GM12878 (cell line): ENCODE results near the gene SFXN5. TPM values are rescaled to one million over a fixed set of nuclear protein-coding genes. Genes with fewer than 3 reads are reported as not detected.

Experiments
- BACH1 ChIP-seq: fragments of 450-650 bp; IDR thresholded peaks from 2 replicates; pipeline ENCODE4 v1.6.1; 2017; ENCODE audit warnings: mild to moderate bottlenecking, borderline replicate concordance
- HDAC6 ChIP-seq: fragments of 200-600 bp; sonication (generic); IDR thresholded peaks from one replicate; pipeline ENCODE4 v1.8.0; 2017; ENCODE audit warnings: antibody characterized with exemption; ENCODE audit not compliant: unreplicated experiment
- NFXL1 ChIP-seq: fragments of 450-650 bp; IDR thresholded peaks from 2 replicates; pipeline ENCODE4 v1.6.1; 2017; ENCODE audit warnings: antibody characterized with exemption, mild to moderate bottlenecking, borderline replicate concordance
- NFYA ChIP-seq: IDR thresholded peaks from 2 replicates; pipeline ENCODE4 v1.6.1; 2011; ENCODE audit warnings: low read depth, mild to moderate bottlenecking, low read length, improper control_type of control experiment, borderline replicate concordance
- SREBF2 ChIP-seq: IDR thresholded peaks from 2 replicates; pipeline ENCODE4 v1.6.1; 2012; ENCODE audit warnings: mild to moderate bottlenecking, low read length
- YY1 ChIP-seq: IDR thresholded peaks from 2 replicates; pipeline ENCODE4 v1.6.1; 2011; ENCODE audit warnings: low read depth, mild to moderate bottlenecking, low read length
- polyA plus RNA-seq, 11 experiments: library from polyadenylated mRNA; depleted of rRNA in 4 of 11; unstranded in 6 of 11; stranded (reverse) in 5 of 11; fragments of >200 nt; fragmentation: Nextera tagmentation in 4 of 11; fragmentation: Illumina TruSeq in 1 of 11; extraction: Ambion mirVana in 4 of 11; extraction: Trizol in 1 of 11; gene quantifications; 1 replicate in 1 of 11; 2 replicates in 10 of 11; pipeline versions ENCODE4 v1.2.1 to v1.2.3, GENCODE V29; 2011 to 2016; ENCODE audit warnings: inconsistent platforms in 2 of 11, missing spikeins in 2 of 11, low read depth in 1 of 11
- total RNA-seq, 4 experiments: library from RNA; depleted of rRNA in 3 of 4; stranded (reverse); fragments of >200 nt in 3 of 4; fragmentation: Illumina TruSeq in 1 of 4; extraction: Trizol in 1 of 4; gene quantifications; 2 replicates each; pipeline versions ENCODE4 v1.2.1 to v1.2.3, GENCODE V29; 2013 to 2021
- TF ChIP-seq, protein P1 (sequence below): fragments of 450-650 bp; formaldehyde crosslinking; IDR thresholded peaks from 2 replicates; pipeline ENCODE4 v1.4.0; 2022; ENCODE audit warnings: mild to moderate bottlenecking, moderate library complexity
- TF ChIP-seq, protein P2 (sequence below): IDR thresholded peaks from 2 replicates; pipeline ENCODE4 v1.6.1; 2011; ENCODE audit warnings: mild to moderate bottlenecking, low read depth, low read length, moderate library complexity; ENCODE audit not compliant: insufficient replicate concordance
- TF ChIP-seq, protein P3 (sequence below): fragments of 450-650 bp; IDR thresholded peaks from 2 replicates; pipeline ENCODE4 v1.6.1; 2017; ENCODE audit warnings: mild to moderate bottlenecking, moderate library complexity
- TF ChIP-seq, protein P4 (sequence below): fragments of 450-650 bp; IDR thresholded peaks from 2 replicates; pipeline ENCODE4 v1.6.1; 2016; ENCODE audit warnings: mild to moderate bottlenecking, moderate library complexity, borderline replicate concordance
- TF ChIP-seq, protein P5 (sequence below): fragments of 450-650 bp; conservative IDR thresholded peaks from 2 replicates; pipeline ENCODE4 v1.6.1; 2017; ENCODE audit warnings: mild to moderate bottlenecking, moderate library complexity

SFXN5 gene
- total and polyA plus RNA-seq, 10 of the 15 experiments (the other 5 are each of a cell fraction or from before 2014, with no cell fraction given): 3.3 to 15.9 (median 11.2) TPM

DNA sequence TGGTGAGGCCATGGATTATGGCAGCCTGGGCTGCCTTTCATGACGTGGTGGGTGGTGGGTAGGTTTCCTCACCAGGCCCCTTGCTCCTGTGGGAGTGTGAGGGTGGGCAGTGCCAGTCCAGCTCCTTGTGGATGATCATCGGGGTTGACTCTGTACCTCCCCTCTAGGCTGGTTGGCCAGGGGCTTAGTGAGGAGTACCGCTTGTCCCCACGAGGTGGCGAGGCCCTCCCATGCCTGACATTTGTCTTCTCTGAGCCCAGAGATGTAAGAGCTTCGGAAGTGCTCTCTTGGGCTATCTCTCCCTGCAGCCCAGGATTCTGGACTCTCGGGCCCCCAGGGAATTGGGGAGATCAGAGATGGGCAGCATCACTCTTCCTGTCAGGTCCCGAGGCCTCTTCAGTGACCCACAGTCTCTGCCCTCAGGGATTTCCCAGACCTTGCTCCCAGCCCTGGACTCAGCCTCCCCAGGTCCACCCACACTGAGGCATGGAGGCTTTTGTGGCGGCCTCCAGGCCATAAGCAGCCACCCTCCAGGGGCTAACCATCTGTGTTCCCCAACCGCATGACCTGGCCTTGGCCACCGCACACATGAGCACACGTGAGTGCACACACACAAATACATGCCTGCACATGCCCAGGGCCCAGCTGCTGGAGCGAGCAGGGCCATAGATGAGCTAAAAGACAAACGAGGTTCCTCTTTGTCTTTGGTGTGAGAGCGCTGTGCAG, 177.8 kb downstream of the SFXN5 start (continued):
- TF ChIP-seq, protein P1, sequence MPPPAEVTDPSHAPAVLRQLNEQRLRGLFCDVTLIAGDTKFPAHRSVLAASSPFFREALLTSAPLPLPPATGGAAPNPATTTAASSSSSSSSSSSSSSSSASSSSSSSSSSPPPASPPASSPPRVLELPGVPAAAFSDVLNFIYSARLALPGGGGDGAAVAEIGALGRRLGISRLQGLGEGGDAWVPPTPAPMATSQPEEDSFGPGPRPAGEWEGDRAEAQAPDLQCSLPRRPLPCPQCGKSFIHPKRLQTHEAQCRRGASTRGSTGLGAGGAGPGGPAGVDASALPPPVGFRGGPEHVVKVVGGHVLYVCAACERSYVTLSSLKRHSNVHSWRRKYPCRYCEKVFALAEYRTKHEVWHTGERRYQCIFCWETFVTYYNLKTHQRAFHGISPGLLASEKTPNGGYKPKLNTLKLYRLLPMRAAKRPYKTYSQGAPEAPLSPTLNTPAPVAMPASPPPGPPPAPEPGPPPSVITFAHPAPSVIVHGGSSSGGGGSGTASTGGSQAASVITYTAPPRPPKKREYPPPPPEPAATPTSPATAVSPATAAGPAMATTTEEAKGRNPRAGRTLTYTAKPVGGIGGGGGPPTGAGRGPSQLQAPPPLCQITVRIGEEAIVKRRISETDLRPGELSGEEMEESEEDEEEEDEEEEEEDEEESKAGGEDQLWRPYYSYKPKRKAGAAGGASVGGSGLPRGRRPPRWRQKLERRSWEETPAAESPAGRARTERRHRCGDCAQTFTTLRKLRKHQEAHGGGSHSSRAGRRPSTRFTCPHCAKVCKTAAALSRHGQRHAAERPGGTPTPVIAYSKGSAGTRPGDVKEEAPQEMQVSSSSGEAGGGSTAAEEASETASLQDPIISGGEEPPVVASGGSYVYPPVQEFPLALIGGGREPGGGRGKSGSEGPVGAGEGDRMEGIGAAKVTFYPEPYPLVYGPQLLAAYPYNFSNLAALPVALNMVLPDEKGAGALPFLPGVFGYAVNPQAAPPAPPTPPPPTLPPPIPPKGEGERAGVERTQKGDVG: no peak
- TF ChIP-seq, protein P2, sequence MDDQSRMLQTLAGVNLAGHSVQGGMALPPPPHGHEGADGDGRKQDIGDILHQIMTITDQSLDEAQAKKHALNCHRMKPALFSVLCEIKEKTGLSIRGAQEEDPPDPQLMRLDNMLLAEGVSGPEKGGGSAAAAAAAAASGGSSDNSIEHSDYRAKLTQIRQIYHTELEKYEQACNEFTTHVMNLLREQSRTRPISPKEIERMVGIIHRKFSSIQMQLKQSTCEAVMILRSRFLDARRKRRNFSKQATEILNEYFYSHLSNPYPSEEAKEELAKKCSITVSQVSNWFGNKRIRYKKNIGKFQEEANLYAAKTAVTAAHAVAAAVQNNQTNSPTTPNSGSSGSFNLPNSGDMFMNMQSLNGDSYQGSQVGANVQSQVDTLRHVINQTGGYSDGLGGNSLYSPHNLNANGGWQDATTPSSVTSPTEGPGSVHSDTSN: no peak
- TF ChIP-seq NFXL1: no peak
- TF ChIP-seq, protein P3, sequence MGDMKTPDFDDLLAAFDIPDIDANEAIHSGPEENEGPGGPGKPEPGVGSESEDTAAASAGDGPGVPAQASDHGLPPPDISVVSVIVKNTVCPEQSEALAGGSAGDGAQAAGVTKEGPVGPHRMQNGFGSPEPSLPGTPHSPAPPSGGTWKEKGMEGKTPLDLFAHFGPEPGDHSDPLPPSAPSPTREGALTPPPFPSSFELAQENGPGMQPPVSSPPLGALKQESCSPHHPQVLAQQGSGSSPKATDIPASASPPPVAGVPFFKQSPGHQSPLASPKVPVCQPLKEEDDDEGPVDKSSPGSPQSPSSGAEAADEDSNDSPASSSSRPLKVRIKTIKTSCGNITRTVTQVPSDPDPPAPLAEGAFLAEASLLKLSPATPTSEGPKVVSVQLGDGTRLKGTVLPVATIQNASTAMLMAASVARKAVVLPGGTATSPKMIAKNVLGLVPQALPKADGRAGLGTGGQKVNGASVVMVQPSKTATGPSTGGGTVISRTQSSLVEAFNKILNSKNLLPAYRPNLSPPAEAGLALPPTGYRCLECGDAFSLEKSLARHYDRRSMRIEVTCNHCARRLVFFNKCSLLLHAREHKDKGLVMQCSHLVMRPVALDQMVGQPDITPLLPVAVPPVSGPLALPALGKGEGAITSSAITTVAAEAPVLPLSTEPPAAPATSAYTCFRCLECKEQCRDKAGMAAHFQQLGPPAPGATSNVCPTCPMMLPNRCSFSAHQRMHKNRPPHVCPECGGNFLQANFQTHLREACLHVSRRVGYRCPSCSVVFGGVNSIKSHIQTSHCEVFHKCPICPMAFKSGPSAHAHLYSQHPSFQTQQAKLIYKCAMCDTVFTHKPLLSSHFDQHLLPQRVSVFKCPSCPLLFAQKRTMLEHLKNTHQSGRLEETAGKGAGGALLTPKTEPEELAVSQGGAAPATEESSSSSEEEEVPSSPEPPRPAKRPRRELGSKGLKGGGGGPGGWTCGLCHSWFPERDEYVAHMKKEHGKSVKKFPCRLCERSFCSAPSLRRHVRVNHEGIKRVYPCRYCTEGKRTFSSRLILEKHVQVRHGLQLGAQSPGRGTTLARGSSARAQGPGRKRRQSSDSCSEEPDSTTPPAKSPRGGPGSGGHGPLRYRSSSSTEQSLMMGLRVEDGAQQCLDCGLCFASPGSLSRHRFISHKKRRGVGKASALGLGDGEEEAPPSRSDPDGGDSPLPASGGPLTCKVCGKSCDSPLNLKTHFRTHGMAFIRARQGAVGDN: no peak; the same call in 1 of the 2 replicates
- TF ChIP-seq YY1: peak; percentile 50; the same call in 1 of the 2 replicates
- TF ChIP-seq, protein P4, sequence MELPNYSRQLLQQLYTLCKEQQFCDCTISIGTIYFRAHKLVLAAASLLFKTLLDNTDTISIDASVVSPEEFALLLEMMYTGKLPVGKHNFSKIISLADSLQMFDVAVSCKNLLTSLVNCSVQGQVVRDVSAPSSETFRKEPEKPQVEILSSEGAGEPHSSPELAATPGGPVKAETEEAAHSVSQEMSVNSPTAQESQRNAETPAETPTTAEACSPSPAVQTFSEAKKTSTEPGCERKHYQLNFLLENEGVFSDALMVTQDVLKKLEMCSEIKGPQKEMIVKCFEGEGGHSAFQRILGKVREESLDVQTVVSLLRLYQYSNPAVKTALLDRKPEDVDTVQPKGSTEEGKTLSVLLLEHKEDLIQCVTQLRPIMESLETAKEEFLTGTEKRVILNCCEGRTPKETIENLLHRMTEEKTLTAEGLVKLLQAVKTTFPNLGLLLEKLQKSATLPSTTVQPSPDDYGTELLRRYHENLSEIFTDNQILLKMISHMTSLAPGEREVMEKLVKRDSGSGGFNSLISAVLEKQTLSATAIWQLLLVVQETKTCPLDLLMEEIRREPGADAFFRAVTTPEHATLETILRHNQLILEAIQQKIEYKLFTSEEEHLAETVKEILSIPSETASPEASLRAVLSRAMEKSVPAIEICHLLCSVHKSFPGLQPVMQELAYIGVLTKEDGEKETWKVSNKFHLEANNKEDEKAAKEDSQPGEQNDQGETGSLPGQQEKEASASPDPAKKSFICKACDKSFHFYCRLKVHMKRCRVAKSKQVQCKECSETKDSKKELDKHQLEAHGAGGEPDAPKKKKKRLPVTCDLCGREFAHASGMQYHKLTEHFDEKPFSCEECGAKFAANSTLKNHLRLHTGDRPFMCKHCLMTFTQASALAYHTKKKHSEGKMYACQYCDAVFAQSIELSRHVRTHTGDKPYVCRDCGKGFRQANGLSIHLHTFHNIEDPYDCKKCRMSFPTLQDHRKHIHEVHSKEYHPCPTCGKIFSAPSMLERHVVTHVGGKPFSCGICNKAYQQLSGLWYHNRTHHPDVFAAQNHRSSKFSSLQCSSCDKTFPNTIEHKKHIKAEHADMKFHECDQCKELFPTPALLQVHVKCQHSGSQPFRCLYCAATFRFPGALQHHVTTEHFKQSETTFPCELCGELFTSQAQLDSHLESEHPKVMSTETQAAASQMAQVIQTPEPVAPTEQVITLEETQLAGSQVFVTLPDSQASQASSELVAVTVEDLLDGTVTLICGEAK: no peak
- no peak for TF ChIP-seq NFYA
- TF ChIP-seq HDAC6: no peak
- TF ChIP-seq, protein P5, sequence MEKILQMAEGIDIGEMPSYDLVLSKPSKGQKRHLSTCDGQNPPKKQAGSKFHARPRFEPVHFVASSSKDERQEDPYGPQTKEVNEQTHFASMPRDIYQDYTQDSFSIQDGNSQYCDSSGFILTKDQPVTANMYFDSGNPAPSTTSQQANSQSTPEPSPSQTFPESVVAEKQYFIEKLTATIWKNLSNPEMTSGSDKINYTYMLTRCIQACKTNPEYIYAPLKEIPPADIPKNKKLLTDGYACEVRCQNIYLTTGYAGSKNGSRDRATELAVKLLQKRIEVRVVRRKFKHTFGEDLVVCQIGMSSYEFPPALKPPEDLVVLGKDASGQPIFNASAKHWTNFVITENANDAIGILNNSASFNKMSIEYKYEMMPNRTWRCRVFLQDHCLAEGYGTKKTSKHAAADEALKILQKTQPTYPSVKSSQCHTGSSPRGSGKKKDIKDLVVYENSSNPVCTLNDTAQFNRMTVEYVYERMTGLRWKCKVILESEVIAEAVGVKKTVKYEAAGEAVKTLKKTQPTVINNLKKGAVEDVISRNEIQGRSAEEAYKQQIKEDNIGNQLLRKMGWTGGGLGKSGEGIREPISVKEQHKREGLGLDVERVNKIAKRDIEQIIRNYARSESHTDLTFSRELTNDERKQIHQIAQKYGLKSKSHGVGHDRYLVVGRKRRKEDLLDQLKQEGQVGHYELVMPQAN: no peak
- no peak for TF ChIP-seq BACH1
- no peak for TF ChIP-seq SREBF2
